GM23338 (cell line): ENCODE measurements around the gene FAM117A. TPM values are rescaled to one million over a fixed set of nuclear protein-coding genes. Genes with fewer than 3 reads are reported as not detected.

Source experiments
- ATAC-seq: fragments of 200-7000 bp; cut with Tn5 transposase; 3 replicates; pipeline ENCODE4 v1.9.1; 2020
- DNase-seq: peaks from one replicate; pipeline ENCODE4 v3.0.0-alpha.2; 2015; ENCODE audit warnings: low spot score
- H2AFZ ChIP-seq: fragments of 200-600 bp; sonication (generic); 2 replicates; pipeline ENCODE4 v1.8.0; 2016; ENCODE audit warnings: antibody characterized with exemption, mild to moderate bottlenecking, moderate library complexity
- H3F3A ChIP-seq: fragments of 200-600 bp; sonication (generic); replicated peaks from 2 replicates; pipeline ENCODE4 v1.8.0; 2017; ENCODE audit warnings: antibody characterized with exemption, mixed run types, low read depth
- H3K27ac ChIP-seq: fragments of 200-600 bp; sonication (generic); 2 replicates; pipeline ENCODE4 v1.6.1; 2016; ENCODE audit warnings: low read depth
- H3K27me3 ChIP-seq: fragments of 200-600 bp; sonication (generic); 2 replicates; pipeline ENCODE4 v1.8.0; 2016; ENCODE audit warnings: mild to moderate bottlenecking, mixed run types, moderate library complexity; ENCODE audit not compliant: insufficient read depth
- H3K36me3 ChIP-seq: fragments of 200-600 bp; sonication (generic); 2 replicates; pipeline ENCODE4 v1.8.0; 2016; ENCODE audit warnings: mild to moderate bottlenecking; ENCODE audit not compliant: insufficient read depth
- H3K4me1 ChIP-seq: fragments of 200-600 bp; sonication (generic); 2 replicates; pipeline ENCODE4 v1.8.0; 2016; ENCODE audit warnings: mild to moderate bottlenecking, moderate library complexity; ENCODE audit not compliant: insufficient read depth
- H3K4me2 ChIP-seq: fragments of 200-600 bp; sonication (generic); 2 replicates; pipeline ENCODE4 v1.7.1; 2017; ENCODE audit warnings: mixed run types
- H3K4me3 ChIP-seq: fragments of 200-600 bp; sonication (generic); 2 replicates; pipeline ENCODE4 v1.6.1; 2016; ENCODE audit warnings: mixed run types
- H3K79me2 ChIP-seq: fragments of 200-600 bp; sonication (generic); replicated peaks from 2 replicates; pipeline ENCODE4 v1.8.0; 2017; ENCODE audit warnings: mild to moderate bottlenecking; ENCODE audit not compliant: insufficient read depth
- H3K9me2 ChIP-seq: fragments of 200-600 bp; sonication (generic); 2 replicates; pipeline ENCODE4 v1.8.0; 2017; ENCODE audit not compliant: insufficient read depth
- H4K20me1 ChIP-seq: fragments of 200-600 bp; sonication (generic); replicated peaks from 2 replicates; pipeline ENCODE4 v1.8.0; 2017; ENCODE audit warnings: mild to moderate bottlenecking; ENCODE audit not compliant: insufficient read depth
- H3K27ac Mint-ChIP-seq: 2 replicates; pipeline ENCODE4 v1.8.0; 2020; ENCODE audit warnings: inconsistent platforms, mild to moderate bottlenecking, moderate library complexity, mixed read lengths
- H3K27me3 Mint-ChIP-seq: 3 replicates; pipeline ENCODE4 v1.8.0; 2022; ENCODE audit warnings: low read depth, mild to moderate bottlenecking, moderate library complexity, mixed read lengths, inconsistent platforms; ENCODE audit not compliant: insufficient read depth, poor library complexity
- H3K36me3 Mint-ChIP-seq: 3 replicates; pipeline ENCODE4 v1.8.0; 2021; ENCODE audit warnings: low read depth, mild to moderate bottlenecking, inconsistent platforms, moderate library complexity, mixed read lengths
- H3K4me1 Mint-ChIP-seq: 3 replicates; pipeline ENCODE4 v1.8.0; 2020; ENCODE audit warnings: mild to moderate bottlenecking, inconsistent platforms, mixed read lengths
- H3K4me3 Mint-ChIP-seq: 3 replicates; pipeline ENCODE4 v1.8.0; 2021; ENCODE audit warnings: moderate library complexity, mild to moderate bottlenecking, inconsistent platforms, mixed read lengths
- H3K9me3 Mint-ChIP-seq: 3 replicates; pipeline ENCODE4 v1.8.0; 2020; ENCODE audit warnings: moderate library complexity, mild to moderate bottlenecking, inconsistent platforms, mixed read lengths
- CREB1 ChIP-seq: fragments of 250-450 bp; sonication (Bioruptor Pico); IDR thresholded peaks from 2 replicates; pipeline ENCODE4 v1.5.0; 2020; ENCODE audit warnings: low read depth, mild to moderate bottlenecking, moderate library complexity
- CTCF ChIP-seq, 2 experiments: fragments of 200-600 bp in 1 of 2; sonication (generic) in 1 of 2; conservative IDR thresholded peaks; 2 replicates each; pipeline versions ENCODE4 v1.5.1 to v1.6.1; 2016 to 2017; ENCODE audit warnings: antibody characterized with exemption in 2 of 2, low read depth in 2 of 2, mild to moderate bottlenecking in 2 of 2, moderate library complexity in 1 of 2
- ETS1 ChIP-seq: IDR thresholded peaks from 2 replicates; pipeline ENCODE4 v1.6.1; 2016; ENCODE audit warnings: antibody characterized with exemption
- EZH2phosphoT487 ChIP-seq: fragments of 200-600 bp; sonication (generic); IDR thresholded peaks from one replicate; pipeline ENCODE4 v1.8.1; 2018; ENCODE audit warnings: antibody characterized with exemption; ENCODE audit not compliant: unreplicated experiment
- JUNB ChIP-seq: IDR thresholded peaks from one replicate; pipeline ENCODE4 v1.6.1; 2016; ENCODE audit warnings: antibody characterized with exemption; ENCODE audit not compliant: unreplicated experiment
- NANOG ChIP-seq: IDR thresholded peaks from 2 replicates; pipeline ENCODE4 v1.6.1; 2016; ENCODE audit warnings: antibody characterized with exemption, borderline replicate concordance
- POLR2AphosphoS5 ChIP-seq: IDR thresholded peaks from 2 replicates; pipeline ENCODE4 v1.6.1; 2016; ENCODE audit warnings: antibody characterized with exemption, low read depth
- REST ChIP-seq: IDR thresholded peaks from one replicate; pipeline ENCODE4 v1.6.1; 2018; ENCODE audit warnings: antibody characterized with exemption; ENCODE audit not compliant: unreplicated experiment
- STAT1 ChIP-seq: IDR thresholded peaks from one replicate; pipeline ENCODE4 v1.6.1; 2016; ENCODE audit warnings: antibody characterized with exemption; ENCODE audit not compliant: unreplicated experiment
- ZNF114 ChIP-seq: fragments of 250-450 bp; sonication (Bioruptor Pico); IDR thresholded peaks from 2 replicates; pipeline ENCODE4 v1.5.0; 2020; ENCODE audit warnings: mild to moderate bottlenecking, moderate library complexity
- ZNF331 ChIP-seq: fragments of 250-450 bp; sonication (Bioruptor Pico); IDR thresholded peaks from 2 replicates; pipeline ENCODE4 v1.5.0; 2020; ENCODE audit warnings: low read depth, mild to moderate bottlenecking, moderate library complexity
- polyA plus RNA-seq: library from polyadenylated mRNA; unstranded; fragments of >200 nt; fragmentation: Nextera tagmentation; extraction: Ambion mirVana; gene quantifications from 2 replicates; pipeline ENCODE4 v1.2.1, GENCODE V29; 2016
- total RNA-seq: library from RNA; depleted of rRNA; stranded (reverse); fragments of >200 nt; shearing (Covaris generic); gene quantifications from 2 replicates; pipeline ENCODE4 v1.2.3, GENCODE V29; 2014

FAM117A gene
- total and polyA plus RNA-seq, 2 experiments from 2014 or later = 21.3 to 46.4 TPM

- TF ChIP-seq ETS1 = no peak
- no peak for TF ChIP-seq STAT1
- no peak for TF ChIP-seq EZH2phosphoT487
- TF ChIP-seq CTCF (conservative IDR thresholded peaks at IDR 0.05; ENCODE audit: low read depth in 2 of 2) = no peak
- TF ChIP-seq NANOG = no peak
These were observed 82.6 kb downstream of the FAM117A start (continued) for GRCh38 chr17:49681106-49681979.

- 0 out of 2 replicates have a peak, but pooled peaks cover 2% of the 10 kb centered on the region for H3F3A ChIP-seq
- no peak overlapping the region for H3K27ac ChIP-seq
- H3K36me3 Mint-ChIP-seq = peaks cover 7% of the 10 kb centered on the region; the same call in 2 of the 3 replicates
- peaks cover 4% of the 10 kb centered on the region; the same call in 1 of the 2 replicates for H3K27me3 ChIP-seq
- peaks cover 20% of the 10 kb centered on the region for H3K27me3 Mint-ChIP-seq
- no peak overlapping the region for H3K4me2 ChIP-seq
- ATAC-seq = no peak
- H3K4me3 Mint-ChIP-seq = no peak overlapping the region
- peaks cover 16% of the 10 kb centered on the region for H3K4me1 Mint-ChIP-seq
- H3K9me3 Mint-ChIP-seq = peaks cover 10% of the 10 kb centered on the region
- no peaks in the 10 kb centered on the region for H4K20me1 ChIP-seq
- no peaks in the 10 kb centered on the region for H3K36me3 ChIP-seq
- no peak overlapping the region for H3K4me3 ChIP-seq
- TF ChIP-seq ZNF114 (CRISPR knock-in tag) (no peak), EZH2phosphoT487 (no peak), NANOG (no peak), JUNB (no peak), POLR2AphosphoS5 (no peak), CREB1 (no peak), CTCF (conservative IDR thresholded peaks at IDR 0.05; ENCODE audit: low read depth in 2 of 2) (no peak), STAT1 (no peak), REST (no peak), ZNF331 (no peak)
- DNase-seq = no peak
- H3K27ac Mint-ChIP-seq = no peak overlapping the region
- peaks cover 12% of the 10 kb centered on the region for H3K4me1 ChIP-seq
- H3K9me2 ChIP-seq = peaks cover 3% of the 10 kb centered on the region; the same call in 1 of the 2 replicates
- no peak overlapping the region for H2AFZ ChIP-seq
- H3K79me2 ChIP-seq = peaks cover 19% of the 10 kb centered on the region
These were observed 83.6 kb downstream of the FAM117A start for GRCh38 chr17:49680314-49680713.
